NCI-H1105 (cell line): ENCODE results near the gene ANKRD53.

Source experiments
- DNase-seq: peaks from one replicate; lab custom pipeline; 2025; lab: John Stamatoyannopoulos, UW

The ANKRD53 gene

GRCh38 chr2:70944111-70944690, 34.2 kb upstream of the ANKRD53 start:
- no peak for DNase-seq

DNA sequence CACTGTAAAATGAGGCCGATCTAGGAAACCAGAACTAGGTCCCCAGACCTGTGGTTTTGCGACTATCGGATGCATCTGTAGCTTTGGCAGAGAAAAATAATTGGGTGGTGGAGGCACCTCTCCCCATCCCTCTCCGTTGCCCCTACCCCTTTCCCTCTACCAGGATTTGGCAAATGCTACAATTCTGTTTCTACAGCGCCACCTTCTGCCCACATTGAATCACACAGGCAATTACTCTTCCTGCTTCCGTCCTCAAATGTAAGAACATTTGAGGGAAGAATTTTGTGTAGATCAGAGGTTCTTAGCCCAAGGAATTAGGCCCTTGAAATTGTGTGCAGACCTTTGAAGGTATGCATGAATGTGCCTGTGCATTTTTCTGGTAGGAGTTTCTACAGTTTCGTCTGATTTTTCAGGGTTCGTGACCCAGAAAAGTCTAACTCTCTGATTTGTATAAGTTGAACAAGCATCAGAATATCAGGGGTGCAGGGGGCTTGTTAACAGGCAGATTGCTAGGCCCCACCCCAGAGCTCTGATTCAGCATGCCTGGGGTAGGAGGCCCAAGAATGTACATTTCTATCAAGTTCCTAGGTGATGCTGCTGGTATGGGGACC, 31.5 kb upstream of the ANKRD53 start:
- DNase-seq, result peak; percentile 24

GRCh38 chr2:70947556-70948184, 30.8 kb upstream of the ANKRD53 start:
- no peak for DNase-seq

- peak; percentile 71 for DNase-seq
These were observed 30.0 kb upstream of the ANKRD53 start for GRCh38 chr2:70948337-70949003.

GRCh38 chr2:70949086-70949485, 29.3 kb upstream of the ANKRD53 start:
- no peak for DNase-seq

- DNase-seq, result no peak
These were observed 23.5 kb upstream of the ANKRD53 start for GRCh38 chr2:70954886-70955285.

DNA sequence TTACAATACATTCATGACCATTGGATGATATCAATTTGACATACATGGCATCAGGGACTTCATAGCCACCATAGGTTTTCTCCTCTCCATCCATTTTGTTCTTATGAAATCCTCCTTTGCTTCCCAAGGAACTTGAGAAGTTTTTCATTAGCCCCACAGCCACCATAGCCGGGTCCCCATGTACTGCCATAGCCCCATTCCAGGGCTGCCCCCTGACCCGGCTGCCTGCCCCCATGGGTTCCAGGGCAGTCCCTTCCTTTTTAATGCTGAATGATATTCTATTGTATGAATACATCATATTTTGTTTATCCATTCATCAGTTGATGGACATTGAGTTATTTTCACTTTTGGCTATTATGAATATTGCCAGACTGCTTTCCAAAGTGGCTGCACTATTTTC, 22.3 kb upstream of the ANKRD53 start:
- no peak for DNase-seq

GRCh38 chr2:70957798-70958197, 20.6 kb upstream of the ANKRD53 start:
- DNase-seq, result no peak

GRCh38 chr2:70958759-70959158, 19.7 kb upstream of the ANKRD53 start:
- no peak for DNase-seq

DNA sequence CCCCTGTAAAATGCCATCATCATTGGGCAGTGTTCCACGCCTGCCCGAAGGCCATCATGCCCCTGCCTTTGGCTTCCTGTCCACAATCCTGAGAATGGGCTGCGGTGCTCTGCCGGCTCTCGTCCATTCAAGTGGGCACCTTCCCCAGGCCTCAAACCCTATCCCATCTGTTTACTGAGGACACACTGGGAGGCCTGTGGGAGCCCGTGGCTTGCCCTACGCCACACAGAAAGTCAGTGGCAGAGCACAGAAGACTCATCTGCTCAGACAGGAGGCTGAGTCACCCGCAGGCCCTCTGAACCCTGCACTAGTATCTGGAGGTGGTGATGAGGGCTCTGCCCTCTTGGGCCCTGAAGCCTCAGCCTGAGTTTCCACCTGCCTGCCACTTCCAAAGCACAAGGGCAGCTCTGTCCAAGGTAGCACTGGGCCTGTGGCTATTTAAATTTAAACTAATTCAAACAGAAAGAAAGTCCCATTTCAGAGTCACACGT, 19.1 kb upstream of the ANKRD53 start:
- DNase-seq, result no peak

DNA sequence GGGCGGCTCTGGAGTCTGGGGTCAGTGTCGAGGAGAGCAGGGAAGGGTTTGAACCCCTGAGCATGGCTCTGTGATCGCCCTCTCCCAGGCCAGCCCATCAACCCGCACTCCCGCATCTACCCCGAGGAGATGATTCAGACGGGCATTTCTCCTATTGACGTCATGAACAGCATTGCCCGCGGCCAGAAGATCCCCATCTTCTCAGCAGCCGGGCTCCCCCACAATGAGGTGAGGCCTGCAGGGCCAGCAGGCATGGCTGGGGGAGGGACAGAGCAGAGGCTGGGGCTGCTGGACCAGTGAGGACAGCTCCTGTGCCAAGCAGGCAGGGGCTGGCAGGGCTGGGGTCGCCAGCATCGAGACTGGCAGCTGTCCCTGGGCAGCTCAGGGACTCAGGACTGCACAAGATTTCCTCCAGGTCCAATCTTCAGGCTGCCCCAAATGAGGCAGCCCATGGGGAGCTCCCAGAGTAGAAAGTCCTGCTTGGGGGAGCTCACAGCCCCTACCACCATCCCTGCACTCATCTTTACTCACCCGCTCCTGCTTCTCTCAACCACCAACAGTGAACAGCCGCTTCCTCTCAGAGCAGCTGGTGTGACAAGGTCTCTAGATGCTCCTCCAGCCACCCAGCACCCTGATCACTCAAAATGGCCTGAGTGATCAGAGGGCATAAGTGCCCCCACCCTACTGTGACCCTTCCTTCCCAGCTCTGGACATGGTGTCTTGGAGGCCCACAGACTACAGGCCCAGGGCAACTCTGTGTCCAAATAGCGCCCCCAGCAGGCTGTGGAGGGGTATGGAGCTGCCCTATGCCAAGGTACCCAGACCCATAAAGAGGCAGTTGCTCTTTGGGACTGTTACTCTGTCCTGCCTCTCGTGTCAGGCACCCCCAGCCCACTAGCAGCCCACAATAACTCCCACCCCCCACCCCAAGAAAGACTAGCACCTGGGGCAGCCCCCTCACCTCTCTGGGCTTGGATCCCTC, 18.3 kb upstream of the ANKRD53 start:
- DNase-seq, result no peak

GRCh38 chr2:70960833-70961647, 17.4 kb upstream of the ANKRD53 start:
- DNase-seq, result no peak

DNA sequence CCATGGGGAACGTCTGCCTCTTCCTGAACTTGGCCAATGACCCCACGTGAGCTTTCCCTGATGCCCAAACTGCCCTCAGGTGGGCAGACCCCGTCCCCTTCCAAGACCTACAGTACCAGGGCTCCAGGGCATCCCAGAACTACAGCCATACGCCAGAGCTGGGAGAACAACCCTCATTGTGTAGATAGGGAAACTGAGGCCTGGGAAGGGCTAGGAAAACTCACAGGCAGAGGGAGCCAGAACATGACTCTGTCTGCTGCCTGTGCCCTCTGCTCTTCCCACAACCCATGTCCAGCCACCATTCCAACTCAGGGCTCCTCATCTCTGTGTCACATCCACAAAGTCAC, 16.8 kb upstream of the ANKRD53 start:
- no peak for DNase-seq

DNA sequence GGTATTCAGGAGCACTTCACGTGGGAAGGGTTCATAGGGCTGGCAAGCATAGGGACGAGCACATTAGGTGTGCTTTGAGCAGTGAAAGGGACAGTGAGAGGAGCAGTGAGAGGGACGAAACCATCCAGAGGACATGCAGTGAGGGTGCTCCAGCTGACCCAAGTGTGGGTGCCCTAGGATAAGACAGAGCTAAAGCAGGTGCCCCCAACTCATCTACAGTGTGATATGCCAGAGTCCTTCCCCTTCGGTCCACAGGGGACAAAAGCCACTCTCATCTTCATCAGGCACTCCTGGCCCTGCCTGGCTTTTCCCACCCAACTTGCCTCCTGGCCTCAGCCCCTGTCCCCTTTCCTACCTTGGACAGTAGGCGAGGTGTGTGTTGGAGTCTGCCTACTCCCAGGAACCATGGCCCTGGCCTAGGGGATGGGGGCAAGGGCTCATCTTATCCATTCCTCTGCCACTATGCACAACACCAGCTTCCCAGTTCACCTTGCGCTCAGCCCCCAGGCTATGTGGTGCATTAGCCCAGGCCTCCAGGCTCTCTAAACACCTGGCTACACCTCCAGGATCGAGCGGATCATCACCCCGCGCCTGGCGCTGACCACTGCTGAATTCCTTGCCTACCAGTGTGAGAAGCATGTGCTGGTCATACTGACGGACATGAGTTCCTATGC, 16.1 kb upstream of the ANKRD53 start:
- no peak for DNase-seq

DNA sequence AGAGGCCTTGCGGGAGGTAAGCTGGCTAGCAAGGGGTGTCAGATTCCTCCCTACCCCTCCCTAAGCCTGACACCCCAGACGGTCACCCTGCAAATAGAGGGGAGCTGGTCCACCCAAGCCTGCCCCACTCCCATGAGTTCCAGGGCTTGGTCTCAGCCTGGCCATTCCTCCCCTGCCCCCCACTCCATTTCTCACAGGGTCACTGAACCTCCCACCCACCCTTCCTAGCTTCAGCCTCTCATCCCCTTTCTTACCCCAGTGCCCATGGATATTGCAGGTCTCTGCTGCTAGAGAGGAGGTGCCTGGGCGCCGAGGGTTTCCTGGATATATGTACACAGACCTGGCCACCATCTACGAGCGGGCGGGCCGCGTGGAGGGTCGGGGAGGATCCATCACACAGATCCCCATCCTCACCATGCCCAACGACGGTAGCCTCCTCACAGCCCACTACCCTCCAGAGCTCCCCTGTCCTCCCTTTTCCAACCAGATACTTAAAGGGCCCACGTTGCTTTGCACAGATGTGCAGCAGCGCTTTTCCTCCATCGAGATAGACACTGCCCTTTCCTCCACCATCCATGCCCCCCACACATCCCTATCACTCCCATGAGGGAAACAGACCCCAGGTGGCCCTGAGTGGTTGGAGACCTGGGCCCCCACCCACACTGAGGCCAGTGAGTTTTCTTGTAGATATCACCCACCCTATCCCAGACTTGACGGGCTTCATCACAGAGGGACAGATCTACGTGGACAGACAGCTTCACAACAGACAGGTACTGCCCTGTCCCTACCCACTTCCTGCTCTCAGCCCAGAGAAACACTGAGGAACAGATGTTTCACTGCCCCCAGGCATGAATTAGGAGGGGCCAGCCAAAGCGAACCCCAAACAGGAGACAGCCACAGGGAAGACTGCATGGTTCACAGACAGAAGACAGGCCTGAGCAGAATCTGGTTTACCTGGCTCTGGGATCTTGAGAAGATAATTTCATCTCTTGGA, 15.2 kb upstream of the ANKRD53 start:
- DNase-seq, result no peak

- no peak for DNase-seq
These were observed 14.3 kb upstream of the ANKRD53 start for GRCh38 chr2:70964133-70964532.

- DNase-seq, result peak; percentile 54
These were observed 13.6 kb upstream of the ANKRD53 start for GRCh38 chr2:70964596-70965386.

DNA sequence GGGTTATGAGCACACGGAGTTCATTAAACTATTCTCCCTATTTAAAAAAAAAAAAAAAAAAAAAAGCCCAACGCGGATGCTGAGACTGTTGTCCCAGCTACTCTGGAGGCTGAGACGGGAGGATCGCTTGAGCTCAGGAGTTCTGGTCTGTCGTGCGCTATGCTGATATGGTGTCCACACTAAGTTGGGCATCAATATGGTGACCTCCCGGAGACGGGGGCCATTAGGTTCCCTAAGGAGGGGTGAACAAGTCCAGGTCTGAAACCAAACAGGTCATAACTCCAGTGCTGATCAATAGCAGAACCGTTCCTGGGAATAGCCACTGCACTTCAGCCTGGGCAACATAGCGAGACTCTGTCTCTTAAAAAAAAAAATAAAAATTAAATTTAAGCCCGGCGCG, 12.9 kb upstream of the ANKRD53 start:
- DNase-seq, result no peak
